ENCODE results near the gene TUBB. TPM values are rescaled to one million over a fixed set of nuclear protein-coding genes. Genes with fewer than 3 reads are reported as not detected.

TUBB gene
- total and polyA plus RNA-seq, 2 experiments from 2014 or later: 433 to 460 TPM

DNA sequence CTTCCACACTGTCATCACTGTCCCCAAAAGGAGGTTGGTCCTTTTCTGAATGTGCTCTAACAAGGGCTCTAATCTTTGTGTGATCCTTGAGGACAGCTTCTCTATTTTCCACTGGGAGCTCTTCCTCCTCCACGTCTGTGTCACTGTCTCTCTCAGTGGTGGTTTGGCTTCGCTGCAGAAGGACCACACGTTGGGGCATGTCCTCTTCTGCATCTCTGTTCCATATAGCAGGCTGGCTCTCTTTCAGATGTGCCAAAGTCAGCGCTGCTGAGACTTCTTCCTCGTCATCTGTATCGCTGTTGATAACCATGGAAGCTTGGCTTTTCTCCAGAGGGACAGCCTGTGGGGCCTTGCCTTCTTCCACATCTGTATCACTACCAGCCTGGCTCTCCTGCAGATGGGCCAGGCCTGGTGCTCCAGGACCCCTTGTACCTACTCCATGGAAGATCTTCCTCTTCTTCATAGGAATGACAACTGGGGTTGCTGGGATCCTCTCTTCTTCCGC, 7.7 kb upstream of the TUBB start:
- no peaks in the 10 kb centered on the region for H4K20me1 ChIP-seq (ENCODE audit: insufficient read depth, poor library complexity, severe bottlenecking)
- 97% methylated on average over 7 of the region's 7 CpGs for WGBS (ENCODE audit: low lambda C conversion rate, missing lambda C conversion rate)
- no peak overlapping the region for H3K27ac ChIP-seq
- no peak for TF ChIP-seq EZH2 (IDR thresholded peaks at IDR 0.05; ENCODE audit: borderline replicate concordance)
- TF ChIP-seq, protein P1, sequence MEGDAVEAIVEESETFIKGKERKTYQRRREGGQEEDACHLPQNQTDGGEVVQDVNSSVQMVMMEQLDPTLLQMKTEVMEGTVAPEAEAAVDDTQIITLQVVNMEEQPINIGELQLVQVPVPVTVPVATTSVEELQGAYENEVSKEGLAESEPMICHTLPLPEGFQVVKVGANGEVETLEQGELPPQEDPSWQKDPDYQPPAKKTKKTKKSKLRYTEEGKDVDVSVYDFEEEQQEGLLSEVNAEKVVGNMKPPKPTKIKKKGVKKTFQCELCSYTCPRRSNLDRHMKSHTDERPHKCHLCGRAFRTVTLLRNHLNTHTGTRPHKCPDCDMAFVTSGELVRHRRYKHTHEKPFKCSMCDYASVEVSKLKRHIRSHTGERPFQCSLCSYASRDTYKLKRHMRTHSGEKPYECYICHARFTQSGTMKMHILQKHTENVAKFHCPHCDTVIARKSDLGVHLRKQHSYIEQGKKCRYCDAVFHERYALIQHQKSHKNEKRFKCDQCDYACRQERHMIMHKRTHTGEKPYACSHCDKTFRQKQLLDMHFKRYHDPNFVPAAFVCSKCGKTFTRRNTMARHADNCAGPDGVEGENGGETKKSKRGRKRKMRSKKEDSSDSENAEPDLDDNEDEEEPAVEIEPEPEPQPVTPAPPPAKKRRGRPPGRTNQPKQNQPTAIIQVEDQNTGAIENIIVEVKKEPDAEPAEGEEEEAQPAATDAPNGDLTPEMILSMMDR (IDR thresholded peaks at IDR 0.05; ENCODE audit: poor library complexity): no peak
- TF ChIP-seq EZH2phosphoT487 (IDR thresholded peaks at IDR 0.05; ENCODE audit: low read depth, severe bottlenecking, unreplicated experiment): no peak
- no peaks in the 10 kb centered on the region for H3K9me2 ChIP-seq (replicated peaks; ENCODE audit: insufficient read depth)
- H2AFZ ChIP-seq: no peak overlapping the region
- no peaks in the 10 kb centered on the region for H3K27me3 ChIP-seq
- no peaks in the 10 kb centered on the region for H3K9me3 ChIP-seq (ENCODE audit: low read depth)
- peaks cover 6% of the 10 kb centered on the region for H3K79me2 ChIP-seq
- DNase-seq (ENCODE audit: low spot score): no peak
- no peak overlapping the region for H3K4me3 ChIP-seq
- no peak overlapping the region for H3K4me2 ChIP-seq
- H3K4me1 ChIP-seq (ENCODE audit: insufficient read depth): no peaks in the 10 kb centered on the region
- no peaks in the 10 kb centered on the region for H3K36me3 ChIP-seq (replicated peaks; ENCODE audit: insufficient read depth, low read depth)

DNA sequence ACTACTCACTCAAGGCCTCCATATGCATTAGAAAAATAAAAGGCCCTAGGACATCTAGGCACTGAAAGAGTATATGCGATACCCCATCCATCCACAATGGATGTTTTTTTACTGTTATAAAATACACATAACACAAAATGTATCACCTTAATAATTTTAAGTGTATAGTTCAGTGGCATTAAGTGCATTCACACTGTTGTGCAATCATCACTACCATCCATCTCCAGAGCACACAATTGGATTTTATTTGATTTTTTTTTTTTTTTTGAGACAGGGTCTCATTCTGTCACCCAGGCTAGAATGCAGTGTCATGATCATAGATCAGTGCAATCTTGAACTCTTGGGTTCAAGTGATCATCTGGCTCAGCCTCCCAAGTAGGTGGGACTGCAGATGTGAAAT, 5.9 kb upstream of the TUBB start:
- WGBS (ENCODE audit: low lambda C conversion rate, missing lambda C conversion rate): 94% methylated on average over 1 of the region's 1 CpG
- no peak for DNase-seq (ENCODE audit: low spot score)

DNA sequence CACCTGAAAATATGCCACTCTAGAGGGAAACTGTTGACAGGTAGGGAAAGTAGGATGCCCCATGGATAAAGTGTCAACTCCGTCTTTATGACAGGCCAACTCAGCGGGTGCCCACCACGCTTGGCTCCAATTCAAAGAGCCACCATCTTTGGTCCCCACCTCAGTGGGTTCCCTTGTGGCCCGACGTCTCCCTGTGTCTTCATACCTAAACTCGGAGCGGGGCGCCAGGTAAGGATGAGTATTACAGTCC, 3.3 kb upstream of the TUBB start:
- H3K79me2 ChIP-seq: peaks cover 29% of the 10 kb centered on the region
- H3K27me3 ChIP-seq: no peaks in the 10 kb centered on the region
- DNase-seq (ENCODE audit: low spot score): no peak
- WGBS (ENCODE audit: low lambda C conversion rate, missing lambda C conversion rate): 1% methylated on average over 8 of the region's 8 CpGs
- H3K9me3 ChIP-seq (ENCODE audit: low read depth): no peaks in the 10 kb centered on the region
- no peaks in the 10 kb centered on the region for H3K36me3 ChIP-seq (replicated peaks; ENCODE audit: insufficient read depth, low read depth)
- no peaks in the 10 kb centered on the region for H3K9me2 ChIP-seq (replicated peaks; ENCODE audit: insufficient read depth)
- H3K4me3 ChIP-seq: peak overlapping the region; percentile 24
- H2AFZ ChIP-seq: peak overlapping the region; percentile 39
- H3K27ac ChIP-seq: peak overlapping the region; percentile 79
- TF ChIP-seq, protein P1 (IDR thresholded peaks at IDR 0.05; ENCODE audit: poor library complexity): no peak
- no peak for TF ChIP-seq EZH2 (IDR thresholded peaks at IDR 0.05; ENCODE audit: borderline replicate concordance)
- TF ChIP-seq EZH2phosphoT487 (IDR thresholded peaks at IDR 0.05; ENCODE audit: low read depth, severe bottlenecking, unreplicated experiment): no peak
- H4K20me1 ChIP-seq (ENCODE audit: insufficient read depth, poor library complexity, severe bottlenecking): peaks cover 4% of the 10 kb centered on the region
- peaks cover 9% of the 10 kb centered on the region for H3K4me1 ChIP-seq (ENCODE audit: insufficient read depth)
- H3K4me2 ChIP-seq: peak overlapping the region; percentile 80

More for the DNA sequence above, 5.9 kb upstream of the TUBB start:
- no peaks in the 10 kb centered on the region for H3K9me3 ChIP-seq (ENCODE audit: low read depth)
- TF ChIP-seq EZH2 (IDR thresholded peaks at IDR 0.05; ENCODE audit: borderline replicate concordance) (no peak), EZH2phosphoT487 (IDR thresholded peaks at IDR 0.05; ENCODE audit: low read depth, severe bottlenecking, unreplicated experiment) (no peak)
- TF ChIP-seq, protein P1 (IDR thresholded peaks at IDR 0.05; ENCODE audit: poor library complexity): no peak
- H3K36me3 ChIP-seq (replicated peaks; ENCODE audit: insufficient read depth, low read depth): no peaks in the 10 kb centered on the region
- no peak overlapping the region for H3K4me3 ChIP-seq
- no peak overlapping the region for H3K27ac ChIP-seq
- H3K4me2 ChIP-seq: no peak overlapping the region
- no peaks in the 10 kb centered on the region for H4K20me1 ChIP-seq (ENCODE audit: insufficient read depth, poor library complexity, severe bottlenecking)
- peaks cover 9% of the 10 kb centered on the region for H3K4me1 ChIP-seq (ENCODE audit: insufficient read depth)
- H2AFZ ChIP-seq: no peak overlapping the region
- H3K9me2 ChIP-seq (replicated peaks; ENCODE audit: insufficient read depth): no peaks in the 10 kb centered on the region
- H3K27me3 ChIP-seq: no peaks in the 10 kb centered on the region
- H3K79me2 ChIP-seq: peaks cover 15% of the 10 kb centered on the region
